UCSD-AML1 (cell line): ENCODE measurements around the gene RPGRIP1L.
"Not testable (repeated sequence)": the region's sequence is repeated elsewhere in the genome, so short reads cannot be mapped to it uniquely, and the experiment has no call there.

Experiments used
- DNase-seq: peaks from one replicate; lab custom pipeline; 2025; ENCODE audit not compliant: unreplicated experiment; lab: John Stamatoyannopoulos, UW

RPGRIP1L gene

DNA sequence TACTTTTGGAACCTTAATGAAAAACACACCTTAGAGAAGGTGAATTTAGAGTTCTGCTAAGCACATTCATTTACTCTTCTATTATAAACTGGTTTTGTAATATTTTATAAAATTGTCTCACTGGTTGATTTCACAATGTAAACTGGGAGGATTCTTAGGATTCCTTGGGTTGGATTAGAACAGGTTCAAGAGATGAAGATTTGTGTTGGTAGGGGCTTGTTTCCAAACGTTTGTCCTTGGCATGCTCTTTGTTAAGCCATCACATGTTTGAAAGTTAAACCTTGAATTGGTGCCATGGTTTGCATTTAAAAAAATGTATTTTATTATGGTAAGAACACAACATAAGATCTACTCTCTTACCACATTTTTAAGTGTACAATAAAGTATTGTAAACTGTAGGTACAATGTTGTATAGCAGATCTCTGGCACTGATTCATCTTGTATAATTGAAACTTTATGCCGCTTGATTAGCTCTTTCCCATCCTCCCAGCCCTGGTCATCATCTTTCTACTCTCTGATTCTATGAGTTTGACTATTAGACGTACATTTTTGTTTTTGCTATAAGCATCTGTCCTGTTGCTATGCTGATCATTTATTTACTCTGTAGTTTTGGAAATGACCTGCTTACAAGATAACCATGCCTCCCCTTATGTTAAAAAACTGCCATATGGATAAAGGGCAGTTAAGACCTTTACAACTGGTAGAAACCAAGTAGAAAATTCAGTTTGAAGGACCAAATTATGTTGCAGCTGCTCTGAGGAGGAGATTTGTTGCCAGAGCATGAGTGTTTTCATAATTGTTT, 9.9 kb upstream of the RPGRIP1L start:
- DNase-seq, result no peak

- no peak for DNase-seq
These were observed 8.4 kb upstream of the RPGRIP1L start for GRCh38 chr16:53712065-53712464.

GRCh38 chr16:53711390-53711789, 7.7 kb upstream of the RPGRIP1L start:
- no peak for DNase-seq

- DNase-seq, result no peak
These were observed 4.8 kb upstream of the RPGRIP1L start for GRCh38 chr16:53708490-53708889.

- DNase-seq, result no peak
These were observed 4.0 kb upstream of the RPGRIP1L start for GRCh38 chr16:53707671-53708070.

DNA sequence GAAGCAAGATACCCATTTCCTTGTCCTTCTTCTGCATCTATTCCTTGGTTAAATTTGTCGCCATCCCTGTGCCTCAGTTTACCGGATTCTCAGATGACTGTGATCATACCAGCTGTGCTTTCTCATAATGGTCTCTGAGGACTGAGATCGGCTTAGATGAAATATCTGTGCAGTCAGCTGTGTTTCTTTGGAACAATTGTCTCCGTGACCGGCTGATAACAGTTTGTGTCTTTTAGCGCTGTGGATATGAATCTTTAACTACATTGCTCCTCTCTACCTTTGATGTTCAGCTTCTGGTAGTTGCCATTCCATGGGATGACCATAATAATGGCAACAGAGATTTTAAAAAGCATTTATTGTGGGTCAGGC, 770 bp upstream of the RPGRIP1L start:
- no peak for DNase-seq

- not testable (repeated sequence) for DNase-seq
These were observed 5.4 kb downstream of the RPGRIP1L start for GRCh38 chr16:53698271-53698670.

DNA sequence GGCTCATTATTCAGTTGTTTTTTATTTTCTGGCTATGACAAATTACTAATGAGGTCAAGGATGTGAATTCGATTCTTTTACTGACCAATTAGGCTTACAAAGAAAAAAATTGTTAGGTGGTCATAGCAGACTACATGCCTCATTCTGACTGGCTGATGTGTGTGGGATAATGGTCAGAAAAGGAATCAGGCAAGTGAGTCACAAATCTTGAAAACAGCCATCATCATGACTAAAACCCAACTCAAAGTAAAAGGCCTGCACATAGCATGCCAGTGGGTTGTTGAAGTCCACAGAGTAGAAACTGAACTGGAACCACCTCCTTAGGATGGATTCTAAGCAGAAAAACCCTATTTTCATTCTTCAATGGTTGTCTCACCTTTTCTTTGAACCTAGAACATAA, 8.6 kb downstream of the RPGRIP1L start:
- DNase-seq, result no peak

- no peak for DNase-seq
These were observed 10.3 kb downstream of the RPGRIP1L start for GRCh38 chr16:53693320-53693719.

- DNase-seq, result no peak
These were observed 11.5 kb downstream of the RPGRIP1L start for GRCh38 chr16:53692146-53692545.

- no peak for DNase-seq
These were observed 12.9 kb downstream of the RPGRIP1L start for GRCh38 chr16:53690771-53691170.

DNA sequence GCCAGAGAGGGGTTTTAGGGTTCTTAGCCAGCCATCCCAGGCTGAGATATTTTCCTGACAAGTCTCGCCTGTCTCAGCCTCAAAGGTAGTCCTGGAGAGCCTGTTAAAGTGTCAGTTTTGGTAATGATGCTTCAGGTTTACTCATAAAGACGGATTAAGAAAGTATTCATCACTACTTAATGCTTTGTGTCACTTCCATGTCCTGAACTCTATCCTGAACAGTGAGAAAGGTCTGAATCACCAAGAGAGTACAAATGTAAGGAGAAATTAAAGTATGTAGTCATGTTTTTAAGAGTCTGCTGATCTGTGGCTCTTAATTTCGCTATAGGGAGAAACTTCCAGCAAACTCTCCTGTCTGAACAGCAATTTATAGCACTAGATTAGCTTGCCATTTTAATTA, 14.0 kb downstream of the RPGRIP1L start:
- DNase-seq, result no peak

GRCh38 chr16:53686710-53687109, 16.9 kb downstream of the RPGRIP1L start:
- no peak for DNase-seq

GRCh38 chr16:53685334-53685733, 18.3 kb downstream of the RPGRIP1L start:
- DNase-seq, result not testable (repeated sequence)

- no peak for DNase-seq
These were observed 22.3 kb downstream of the RPGRIP1L start for GRCh38 chr16:53681354-53681753.

GRCh38 chr16:53680756-53681155, 22.9 kb downstream of the RPGRIP1L start:
- no peak for DNase-seq

- DNase-seq, result no peak
These were observed 24.8 kb downstream of the RPGRIP1L start for GRCh38 chr16:53678756-53679343.

DNA sequence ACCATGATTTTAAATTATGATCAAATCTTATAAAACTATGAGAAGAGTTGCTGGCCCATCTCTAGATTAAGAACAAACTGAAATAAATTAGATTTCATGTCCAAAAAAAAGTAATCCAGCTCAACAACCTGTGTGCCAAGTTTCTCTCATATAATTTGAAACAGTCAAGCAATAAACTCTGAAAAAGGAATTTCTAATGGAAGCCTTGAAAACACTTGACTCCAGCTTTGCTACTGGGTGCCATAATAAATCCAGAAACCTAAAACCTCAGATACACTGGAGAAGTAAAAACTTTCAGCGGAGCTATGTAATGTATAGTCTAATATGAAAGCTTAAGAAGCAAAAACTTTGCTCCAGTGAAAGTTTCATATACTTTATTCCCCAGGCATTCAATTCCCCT, 25.5 kb downstream of the RPGRIP1L start:
- no peak for DNase-seq

- no peak for DNase-seq
These were observed 30.5 kb downstream of the RPGRIP1L start for GRCh38 chr16:53673189-53673588.

DNA sequence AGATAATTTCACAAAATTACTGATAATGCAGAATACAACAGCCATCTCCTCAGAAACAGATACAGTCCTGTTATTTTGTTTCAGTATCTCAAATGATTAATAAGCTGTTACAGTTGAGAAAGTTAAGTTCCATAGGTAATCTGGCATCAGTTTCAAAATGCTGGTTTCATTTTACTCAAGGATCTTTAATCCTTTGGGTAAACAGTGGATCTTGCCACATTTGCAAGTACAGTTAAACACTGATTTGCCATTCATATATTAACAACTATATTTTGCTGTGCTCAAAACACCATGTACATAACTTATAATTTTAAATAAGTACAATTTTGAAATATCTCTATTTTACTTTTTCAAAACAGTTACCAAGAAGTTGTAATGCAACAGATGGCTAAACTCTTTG, 31.2 kb downstream of the RPGRIP1L start:
- DNase-seq, result no peak

GRCh38 chr16:53668869-53669268, 34.8 kb downstream of the RPGRIP1L start:
- no peak for DNase-seq

GRCh38 chr16:53666786-53667415, 36.8 kb downstream of the RPGRIP1L start:
- DNase-seq, result no peak
